GM12878 (cell line): Measurements from ENCODE around the gene DHX30. TPM values are rescaled to one million over a fixed set of nuclear protein-coding genes. Genes with fewer than 3 reads are reported as not detected.

Source experiments
- CHD4 ChIP-seq: fragments of 200-600 bp; sonication (generic); IDR thresholded peaks from 2 replicates; pipeline ENCODE4 v1.6.1; 2016; ENCODE audit warnings: mild to moderate bottlenecking
- IKZF1 ChIP-seq: fragments of 450-650 bp; conservative IDR thresholded peaks from 2 replicates; pipeline ENCODE4 v1.6.1; 2017; ENCODE audit warnings: antibody characterized with exemption, mild to moderate bottlenecking
- NR2C1 ChIP-seq: fragments of 450-650 bp; IDR thresholded peaks from 2 replicates; pipeline ENCODE4 v1.6.1; 2017; ENCODE audit warnings: antibody characterized with exemption, mild to moderate bottlenecking, moderate library complexity
- POLR2AphosphoS5 ChIP-seq: IDR thresholded peaks from 2 replicates; pipeline ENCODE4 v1.6.1; 2011; ENCODE audit warnings: mild to moderate bottlenecking, low read length, inconsistent platforms
- RAD21 ChIP-seq: IDR thresholded peaks from 2 replicates; pipeline ENCODE4 v1.6.1; 2011; ENCODE audit warnings: mild to moderate bottlenecking, low read depth, low read length, moderate library complexity; ENCODE audit not compliant: insufficient read depth
- YY1 ChIP-seq: IDR thresholded peaks from 2 replicates; pipeline ENCODE4 v1.6.1; 2011; ENCODE audit warnings: low read depth, mild to moderate bottlenecking, low read length
- polyA plus RNA-seq, 11 experiments: library from polyadenylated mRNA; depleted of rRNA in 4 of 11; unstranded in 6 of 11; stranded (reverse) in 5 of 11; fragments of >200 nt; fragmentation: Nextera tagmentation in 4 of 11; fragmentation: Illumina TruSeq in 1 of 11; extraction: Ambion mirVana in 4 of 11; extraction: Trizol in 1 of 11; gene quantifications; 1 replicate in 1 of 11; 2 replicates in 10 of 11; pipeline versions ENCODE4 v1.2.1 to v1.2.3, GENCODE V29; 2011 to 2016; ENCODE audit warnings: inconsistent platforms in 2 of 11, missing spikeins in 2 of 11, low read depth in 1 of 11
- total RNA-seq, 4 experiments: library from RNA; depleted of rRNA in 3 of 4; stranded (reverse); fragments of >200 nt in 3 of 4; fragmentation: Illumina TruSeq in 1 of 4; extraction: Trizol in 1 of 4; gene quantifications; 2 replicates each; pipeline versions ENCODE4 v1.2.1 to v1.2.3, GENCODE V29; 2013 to 2021
- TF ChIP-seq, protein P1 (sequence below): IDR thresholded peaks from 2 replicates; pipeline ENCODE4 v1.6.1; 2011; ENCODE audit warnings: borderline replicate concordance, low read depth, mild to moderate bottlenecking, moderate library complexity, mixed read lengths, low read length; ENCODE audit not compliant: insufficient read depth; ENCODE audit errors: extremely low read length
- TF ChIP-seq, protein P2 (sequence below): fragments of 450-650 bp; formaldehyde crosslinking; IDR thresholded peaks from 2 replicates; pipeline ENCODE4 v1.4.0; 2022; ENCODE audit warnings: mild to moderate bottlenecking, moderate library complexity

The DHX30 gene
- total and polyA plus RNA-seq, 10 of the 15 experiments (the other 5 are each of a cell fraction or from before 2014, with no cell fraction given), result 9.5 to 75.3 (median 47.8) TPM

DNA sequence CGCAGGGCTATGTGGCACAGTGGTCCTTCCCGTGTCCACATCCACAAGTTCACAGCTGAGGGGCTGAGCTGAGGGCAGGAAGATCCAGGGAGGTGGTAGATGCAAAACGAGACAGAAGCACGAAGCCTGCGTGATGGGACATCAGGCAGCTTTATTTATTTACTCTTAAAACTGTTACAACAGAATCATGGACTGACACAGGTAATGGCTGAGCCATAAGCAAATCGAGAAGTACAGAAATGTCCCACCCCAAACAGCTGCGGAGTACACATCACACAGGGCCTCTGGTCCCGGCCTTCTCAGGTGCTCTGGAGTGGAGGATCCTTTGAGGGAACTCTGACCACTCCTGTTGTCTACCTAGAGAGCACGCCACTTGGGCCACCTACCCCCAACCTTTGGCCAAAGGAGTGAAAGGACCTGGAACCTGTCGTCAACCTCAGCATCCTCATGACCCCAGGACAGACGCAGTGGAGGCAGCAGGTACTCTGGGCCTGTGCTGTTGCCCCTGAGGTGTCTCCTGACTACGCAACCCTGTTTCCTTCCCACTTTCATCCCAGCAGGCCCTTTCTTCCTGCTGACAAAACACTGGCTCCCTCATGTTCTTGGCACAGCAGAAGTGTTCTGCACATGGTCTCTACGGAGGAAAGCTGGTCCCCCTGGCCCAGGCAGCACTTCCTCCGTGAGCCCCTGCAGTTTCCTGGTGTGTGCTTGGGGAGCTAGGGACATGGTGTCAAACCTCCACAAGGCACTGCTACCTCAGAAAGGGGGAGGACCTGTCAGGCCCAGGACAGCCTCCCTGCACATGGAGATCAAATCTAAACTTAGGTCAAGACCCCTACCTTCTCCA lies 47.8 kb downstream of the DHX30 start (continued):
- TF ChIP-seq, protein P1, sequence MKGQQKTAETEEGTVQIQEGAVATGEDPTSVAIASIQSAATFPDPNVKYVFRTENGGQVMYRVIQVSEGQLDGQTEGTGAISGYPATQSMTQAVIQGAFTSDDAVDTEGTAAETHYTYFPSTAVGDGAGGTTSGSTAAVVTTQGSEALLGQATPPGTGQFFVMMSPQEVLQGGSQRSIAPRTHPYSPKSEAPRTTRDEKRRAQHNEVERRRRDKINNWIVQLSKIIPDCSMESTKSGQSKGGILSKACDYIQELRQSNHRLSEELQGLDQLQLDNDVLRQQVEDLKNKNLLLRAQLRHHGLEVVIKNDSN, result no peak
- TF ChIP-seq YY1 (no peak), POLR2AphosphoS5 (peak; percentile 8), CHD4 (no peak), IKZF1 (no peak), NR2C1 (no peak), RAD21 (no peak)
- TF ChIP-seq, protein P2, sequence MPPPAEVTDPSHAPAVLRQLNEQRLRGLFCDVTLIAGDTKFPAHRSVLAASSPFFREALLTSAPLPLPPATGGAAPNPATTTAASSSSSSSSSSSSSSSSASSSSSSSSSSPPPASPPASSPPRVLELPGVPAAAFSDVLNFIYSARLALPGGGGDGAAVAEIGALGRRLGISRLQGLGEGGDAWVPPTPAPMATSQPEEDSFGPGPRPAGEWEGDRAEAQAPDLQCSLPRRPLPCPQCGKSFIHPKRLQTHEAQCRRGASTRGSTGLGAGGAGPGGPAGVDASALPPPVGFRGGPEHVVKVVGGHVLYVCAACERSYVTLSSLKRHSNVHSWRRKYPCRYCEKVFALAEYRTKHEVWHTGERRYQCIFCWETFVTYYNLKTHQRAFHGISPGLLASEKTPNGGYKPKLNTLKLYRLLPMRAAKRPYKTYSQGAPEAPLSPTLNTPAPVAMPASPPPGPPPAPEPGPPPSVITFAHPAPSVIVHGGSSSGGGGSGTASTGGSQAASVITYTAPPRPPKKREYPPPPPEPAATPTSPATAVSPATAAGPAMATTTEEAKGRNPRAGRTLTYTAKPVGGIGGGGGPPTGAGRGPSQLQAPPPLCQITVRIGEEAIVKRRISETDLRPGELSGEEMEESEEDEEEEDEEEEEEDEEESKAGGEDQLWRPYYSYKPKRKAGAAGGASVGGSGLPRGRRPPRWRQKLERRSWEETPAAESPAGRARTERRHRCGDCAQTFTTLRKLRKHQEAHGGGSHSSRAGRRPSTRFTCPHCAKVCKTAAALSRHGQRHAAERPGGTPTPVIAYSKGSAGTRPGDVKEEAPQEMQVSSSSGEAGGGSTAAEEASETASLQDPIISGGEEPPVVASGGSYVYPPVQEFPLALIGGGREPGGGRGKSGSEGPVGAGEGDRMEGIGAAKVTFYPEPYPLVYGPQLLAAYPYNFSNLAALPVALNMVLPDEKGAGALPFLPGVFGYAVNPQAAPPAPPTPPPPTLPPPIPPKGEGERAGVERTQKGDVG (CRISPR knock-in tag), result no peak
